ENCODE measurements around the gene LHX6.

The LHX6 gene

GRCh38 chr9:122254761-122255160 lies 26.0 kb upstream of the LHX6 start:
- H3K27me3 ChIP-seq (replicated peaks; ENCODE audit: insufficient read depth, low read length), result no peaks in the 10 kb centered on the region
- no peak overlapping the region for H3K9ac ChIP-seq (ENCODE audit: low read length)
- no peaks in the 10 kb centered on the region for H4K20me1 ChIP-seq (ENCODE audit: insufficient read depth, low read length)
- no peak overlapping the region for H3K4me3 ChIP-seq (ENCODE audit: low read length)
- no peaks in the 10 kb centered on the region for H3K9me2 ChIP-seq (replicated peaks; ENCODE audit: insufficient read depth, low read length)
- no peaks in the 10 kb centered on the region; the same call in 1 of the 2 replicates for H3K36me3 ChIP-seq (replicated peaks; ENCODE audit: insufficient read depth, low read length)
- no peak overlapping the region for H2AFZ ChIP-seq (ENCODE audit: low read length)
- H3K4me2 ChIP-seq (ENCODE audit: low read depth, low read length), result no peak overlapping the region
- no peaks in the 10 kb centered on the region for H3K9me3 ChIP-seq (replicated peaks; ENCODE audit: insufficient read depth, low read length)
- H3K79me2 ChIP-seq (ENCODE audit: low read length), result peaks cover 24% of the 10 kb centered on the region
- DNase-seq, result no peak
- no peaks in the 10 kb centered on the region for H3F3A ChIP-seq (ENCODE audit: insufficient read depth, low read length)
- TF ChIP-seq EZH2phosphoT487 (IDR thresholded peaks at IDR 0.05; ENCODE audit: low read length) (no peak), EZH2 (optimal IDR thresholded peaks at IDR 0.05; ENCODE audit: low read depth, low read length) (no peak)
- TF ChIP-seq, protein P1, sequence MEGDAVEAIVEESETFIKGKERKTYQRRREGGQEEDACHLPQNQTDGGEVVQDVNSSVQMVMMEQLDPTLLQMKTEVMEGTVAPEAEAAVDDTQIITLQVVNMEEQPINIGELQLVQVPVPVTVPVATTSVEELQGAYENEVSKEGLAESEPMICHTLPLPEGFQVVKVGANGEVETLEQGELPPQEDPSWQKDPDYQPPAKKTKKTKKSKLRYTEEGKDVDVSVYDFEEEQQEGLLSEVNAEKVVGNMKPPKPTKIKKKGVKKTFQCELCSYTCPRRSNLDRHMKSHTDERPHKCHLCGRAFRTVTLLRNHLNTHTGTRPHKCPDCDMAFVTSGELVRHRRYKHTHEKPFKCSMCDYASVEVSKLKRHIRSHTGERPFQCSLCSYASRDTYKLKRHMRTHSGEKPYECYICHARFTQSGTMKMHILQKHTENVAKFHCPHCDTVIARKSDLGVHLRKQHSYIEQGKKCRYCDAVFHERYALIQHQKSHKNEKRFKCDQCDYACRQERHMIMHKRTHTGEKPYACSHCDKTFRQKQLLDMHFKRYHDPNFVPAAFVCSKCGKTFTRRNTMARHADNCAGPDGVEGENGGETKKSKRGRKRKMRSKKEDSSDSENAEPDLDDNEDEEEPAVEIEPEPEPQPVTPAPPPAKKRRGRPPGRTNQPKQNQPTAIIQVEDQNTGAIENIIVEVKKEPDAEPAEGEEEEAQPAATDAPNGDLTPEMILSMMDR (IDR thresholded peaks at IDR 0.05; ENCODE audit: low read length), result no peak
- H3K4me1 ChIP-seq (ENCODE audit: low read length), result no peaks in the 10 kb centered on the region
- H3K27ac ChIP-seq (ENCODE audit: low read length), result no peak overlapping the region

GRCh38 chr9:122252796-122253195 lies 24.0 kb upstream of the LHX6 start:
- no peak overlapping the region for H3K9ac ChIP-seq (ENCODE audit: low read length)
- no peak overlapping the region for H2AFZ ChIP-seq (ENCODE audit: low read length)
- no peaks in the 10 kb centered on the region for H4K20me1 ChIP-seq (ENCODE audit: insufficient read depth, low read length)
- H3K9me3 ChIP-seq (replicated peaks; ENCODE audit: insufficient read depth, low read length), result no peaks in the 10 kb centered on the region
- H3K4me2 ChIP-seq (ENCODE audit: low read depth, low read length), result no peak overlapping the region
- H3F3A ChIP-seq (ENCODE audit: insufficient read depth, low read length), result no peaks in the 10 kb centered on the region
- H3K27me3 ChIP-seq (replicated peaks; ENCODE audit: insufficient read depth, low read length), result no peaks in the 10 kb centered on the region
- H3K27ac ChIP-seq (ENCODE audit: low read length), result no peak overlapping the region
- H3K9me2 ChIP-seq (replicated peaks; ENCODE audit: insufficient read depth, low read length), result no peaks in the 10 kb centered on the region
- no peak for DNase-seq
- no peaks in the 10 kb centered on the region for H3K4me1 ChIP-seq (ENCODE audit: low read length)
- H3K79me2 ChIP-seq (ENCODE audit: low read length), result peaks cover 22% of the 10 kb centered on the region
- TF ChIP-seq, protein P1 (IDR thresholded peaks at IDR 0.05; ENCODE audit: low read length), result no peak
- TF ChIP-seq EZH2 (optimal IDR thresholded peaks at IDR 0.05; ENCODE audit: low read depth, low read length) (no peak), EZH2phosphoT487 (IDR thresholded peaks at IDR 0.05; ENCODE audit: low read length) (no peak)
- no peak overlapping the region for H3K4me3 ChIP-seq (ENCODE audit: low read length)
- H3K36me3 ChIP-seq (replicated peaks; ENCODE audit: insufficient read depth, low read length), result no peaks in the 10 kb centered on the region; the same call in 1 of the 2 replicates

DNA sequence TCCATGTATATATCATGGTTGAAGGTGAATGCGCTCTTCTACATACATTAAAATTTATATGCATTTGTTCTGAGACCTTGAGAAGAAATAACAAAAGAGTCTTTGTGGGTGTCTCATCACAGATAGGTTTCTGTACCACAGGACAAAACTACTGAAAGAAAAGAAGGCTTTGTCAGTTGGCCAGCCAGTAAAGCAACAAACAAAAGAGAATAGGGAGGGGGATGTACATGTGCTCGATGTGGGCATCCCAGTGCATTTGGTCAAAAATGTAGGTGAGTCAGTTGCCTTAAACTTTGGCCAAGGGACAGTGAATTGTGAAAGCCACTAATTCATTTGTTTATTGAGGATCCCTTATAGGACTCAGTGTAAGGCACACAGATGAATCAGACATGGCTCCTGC lies 22.6 kb upstream of the LHX6 start:
- Histone ChIP-seq H3F3A (ENCODE audit: insufficient read depth, low read length) (no peaks in the 10 kb centered on the region), H2AFZ (ENCODE audit: low read length) (no peak overlapping the region), H3K9ac (ENCODE audit: low read length) (no peak overlapping the region), H3K27ac (ENCODE audit: low read length) (no peak overlapping the region), H4K20me1 (ENCODE audit: insufficient read depth, low read length) (no peaks in the 10 kb centered on the region), H3K79me2 (ENCODE audit: low read length) (peaks cover 13% of the 10 kb centered on the region), H3K27me3 (replicated peaks; ENCODE audit: insufficient read depth, low read length) (no peaks in the 10 kb centered on the region), H3K4me1 (ENCODE audit: low read length) (no peaks in the 10 kb centered on the region), H3K9me2 (replicated peaks; ENCODE audit: insufficient read depth, low read length) (no peaks in the 10 kb centered on the region), H3K9me3 (replicated peaks; ENCODE audit: insufficient read depth, low read length) (no peaks in the 10 kb centered on the region), H3K36me3 (replicated peaks; ENCODE audit: insufficient read depth, low read length) (no peaks in the 10 kb centered on the region; the same call in none of the 2 replicates), H3K4me2 (ENCODE audit: low read depth, low read length) (no peak overlapping the region), H3K4me3 (ENCODE audit: low read length) (no peak overlapping the region)
- no peak for DNase-seq
- TF ChIP-seq, protein P1 (IDR thresholded peaks at IDR 0.05; ENCODE audit: low read length), result no peak

Data from MM.1S (cell line).